HL-60 (cell line): Measurements from ENCODE around the gene NOTCH4.

Experiments
- DNase-seq, 2 experiments: peaks; one replicate each; pipeline ENCODE4 v3.0.0-alpha.2; 2010 to 2020; ENCODE audit warnings: low read depth in 1 of 2, low spot score in 1 of 2
- H3K27ac ChIP-seq: fragments of 250-450 bp; sonication (Bioruptor Pico); replicated peaks from 2 replicates; pipeline ENCODE4 v1.5.1; 2020; ENCODE audit warnings: mild to moderate bottlenecking, moderate library complexity
- H3K27me3 ChIP-seq: fragments of 250-450 bp; sonication (Bioruptor Pico); 2 replicates; pipeline ENCODE4 v1.5.1; 2021; ENCODE audit warnings: mild to moderate bottlenecking, moderate library complexity; ENCODE audit not compliant: insufficient read depth, poor library complexity, severe bottlenecking
- H3K4me3 ChIP-seq: replicated peaks from 2 replicates; pipeline ENCODE4 v1.5.1; 2011; ENCODE audit warnings: mild to moderate bottlenecking, control low read depth, low read length; ENCODE audit not compliant: insufficient read depth
- GABPA ChIP-seq: IDR thresholded peaks from 2 replicates; pipeline ENCODE4 v1.6.1; 2012; ENCODE audit warnings: low read depth
- POLR2AphosphoS5 ChIP-seq: IDR thresholded peaks from 2 replicates; pipeline ENCODE4 v1.6.1; 2012; ENCODE audit warnings: low read depth
- SPI1 ChIP-seq: IDR thresholded peaks from 2 replicates; pipeline ENCODE4 v1.6.1; 2012; ENCODE audit warnings: low read depth, mild to moderate bottlenecking, borderline replicate concordance
- TF ChIP-seq, protein P1 (sequence below): IDR thresholded peaks from one replicate; pipeline ENCODE4 v1.5.1; 2011; ENCODE audit warnings: low read length, control low read depth, inconsistent platforms; ENCODE audit not compliant: insufficient read depth
- TF ChIP-seq, protein P2 (sequence below): IDR thresholded peaks from 2 replicates; pipeline ENCODE4 v1.6.1; 2012; ENCODE audit warnings: low read depth; ENCODE audit not compliant: insufficient replicate concordance

NOTCH4 gene

DNA sequence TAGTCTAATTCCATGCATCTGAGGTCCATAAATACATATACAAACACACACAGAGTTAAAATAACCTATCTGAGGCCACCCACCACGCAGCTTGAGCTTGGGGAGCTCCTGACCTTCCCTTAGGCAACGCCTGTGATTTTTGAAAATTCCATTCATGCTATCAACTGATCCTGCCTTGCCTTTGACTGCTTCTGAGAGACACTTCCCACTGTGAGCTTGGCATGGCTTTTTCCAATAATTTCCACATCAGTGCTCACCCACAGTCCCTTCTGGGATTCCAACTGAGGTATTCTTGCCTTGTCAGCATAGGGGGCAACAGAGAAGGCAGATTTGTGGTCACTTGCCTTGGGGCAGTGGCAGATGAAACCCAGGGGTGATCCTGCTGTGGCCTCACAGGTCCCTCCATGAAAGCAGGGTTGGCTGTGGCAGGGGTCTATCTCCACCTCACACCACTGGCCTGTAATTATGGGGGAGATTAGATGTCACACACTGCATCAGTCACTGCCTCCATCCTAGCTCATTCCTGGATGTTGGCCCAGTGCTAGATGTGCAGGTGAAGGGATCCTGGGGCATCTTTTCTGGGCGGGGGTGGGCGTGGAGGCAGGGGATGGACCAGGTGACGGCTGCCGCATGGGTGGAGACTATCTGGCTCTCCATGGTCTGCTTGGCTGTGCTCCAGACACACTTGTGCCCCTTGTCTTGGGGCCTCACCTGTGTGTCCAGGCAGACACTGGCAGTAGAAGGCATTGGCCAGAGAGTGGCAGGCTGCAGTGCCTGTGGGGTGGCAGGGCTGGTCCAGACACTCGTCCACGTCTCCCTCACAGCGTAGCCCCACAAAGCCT lies 20.2 kb downstream of the NOTCH4 start:
- TF ChIP-seq POLR2AphosphoS5 (no peak), GABPA (no peak), SPI1 (no peak)
- TF ChIP-seq, protein P1, sequence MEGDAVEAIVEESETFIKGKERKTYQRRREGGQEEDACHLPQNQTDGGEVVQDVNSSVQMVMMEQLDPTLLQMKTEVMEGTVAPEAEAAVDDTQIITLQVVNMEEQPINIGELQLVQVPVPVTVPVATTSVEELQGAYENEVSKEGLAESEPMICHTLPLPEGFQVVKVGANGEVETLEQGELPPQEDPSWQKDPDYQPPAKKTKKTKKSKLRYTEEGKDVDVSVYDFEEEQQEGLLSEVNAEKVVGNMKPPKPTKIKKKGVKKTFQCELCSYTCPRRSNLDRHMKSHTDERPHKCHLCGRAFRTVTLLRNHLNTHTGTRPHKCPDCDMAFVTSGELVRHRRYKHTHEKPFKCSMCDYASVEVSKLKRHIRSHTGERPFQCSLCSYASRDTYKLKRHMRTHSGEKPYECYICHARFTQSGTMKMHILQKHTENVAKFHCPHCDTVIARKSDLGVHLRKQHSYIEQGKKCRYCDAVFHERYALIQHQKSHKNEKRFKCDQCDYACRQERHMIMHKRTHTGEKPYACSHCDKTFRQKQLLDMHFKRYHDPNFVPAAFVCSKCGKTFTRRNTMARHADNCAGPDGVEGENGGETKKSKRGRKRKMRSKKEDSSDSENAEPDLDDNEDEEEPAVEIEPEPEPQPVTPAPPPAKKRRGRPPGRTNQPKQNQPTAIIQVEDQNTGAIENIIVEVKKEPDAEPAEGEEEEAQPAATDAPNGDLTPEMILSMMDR: no peak
- TF ChIP-seq, protein P2, sequence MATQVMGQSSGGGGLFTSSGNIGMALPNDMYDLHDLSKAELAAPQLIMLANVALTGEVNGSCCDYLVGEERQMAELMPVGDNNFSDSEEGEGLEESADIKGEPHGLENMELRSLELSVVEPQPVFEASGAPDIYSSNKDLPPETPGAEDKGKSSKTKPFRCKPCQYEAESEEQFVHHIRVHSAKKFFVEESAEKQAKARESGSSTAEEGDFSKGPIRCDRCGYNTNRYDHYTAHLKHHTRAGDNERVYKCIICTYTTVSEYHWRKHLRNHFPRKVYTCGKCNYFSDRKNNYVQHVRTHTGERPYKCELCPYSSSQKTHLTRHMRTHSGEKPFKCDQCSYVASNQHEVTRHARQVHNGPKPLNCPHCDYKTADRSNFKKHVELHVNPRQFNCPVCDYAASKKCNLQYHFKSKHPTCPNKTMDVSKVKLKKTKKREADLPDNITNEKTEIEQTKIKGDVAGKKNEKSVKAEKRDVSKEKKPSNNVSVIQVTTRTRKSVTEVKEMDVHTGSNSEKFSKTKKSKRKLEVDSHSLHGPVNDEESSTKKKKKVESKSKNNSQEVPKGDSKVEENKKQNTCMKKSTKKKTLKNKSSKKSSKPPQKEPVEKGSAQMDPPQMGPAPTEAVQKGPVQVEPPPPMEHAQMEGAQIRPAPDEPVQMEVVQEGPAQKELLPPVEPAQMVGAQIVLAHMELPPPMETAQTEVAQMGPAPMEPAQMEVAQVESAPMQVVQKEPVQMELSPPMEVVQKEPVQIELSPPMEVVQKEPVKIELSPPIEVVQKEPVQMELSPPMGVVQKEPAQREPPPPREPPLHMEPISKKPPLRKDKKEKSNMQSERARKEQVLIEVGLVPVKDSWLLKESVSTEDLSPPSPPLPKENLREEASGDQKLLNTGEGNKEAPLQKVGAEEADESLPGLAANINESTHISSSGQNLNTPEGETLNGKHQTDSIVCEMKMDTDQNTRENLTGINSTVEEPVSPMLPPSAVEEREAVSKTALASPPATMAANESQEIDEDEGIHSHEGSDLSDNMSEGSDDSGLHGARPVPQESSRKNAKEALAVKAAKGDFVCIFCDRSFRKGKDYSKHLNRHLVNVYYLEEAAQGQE: no peak

DNA sequence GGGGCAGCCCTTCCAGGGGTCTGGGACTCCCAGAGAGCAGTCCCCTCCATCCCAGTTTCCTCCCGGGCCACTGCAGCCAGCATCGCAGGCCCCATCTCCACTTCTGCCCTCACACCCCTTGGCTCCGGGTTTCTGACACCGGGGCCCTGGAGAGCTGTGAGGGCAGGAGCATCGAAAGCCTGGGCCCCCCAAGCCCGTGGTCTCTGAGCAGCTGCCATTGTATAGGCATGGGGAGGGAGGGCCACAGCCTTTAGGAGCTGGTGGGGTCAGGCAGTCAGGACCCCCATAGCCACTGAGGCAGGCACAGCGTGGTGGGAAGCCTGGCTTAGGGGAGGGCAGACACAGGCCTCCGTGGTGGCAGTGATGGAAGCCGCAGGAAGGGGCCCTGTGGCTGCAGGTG lies 21.7 kb downstream of the NOTCH4 start:
- Histone ChIP-seq H3K4me3 (no peak overlapping the region), H3K27ac (no peak overlapping the region), H3K27me3 (no peaks in the 10 kb centered on the region)
- DNase-seq: no peak
- TF ChIP-seq POLR2AphosphoS5 (no peak), SPI1 (no peak), GABPA (no peak)
- TF ChIP-seq, protein P2: no peak
- TF ChIP-seq, protein P1: no peak

More for the DNA sequence above, 20.2 kb downstream of the NOTCH4 start:
- no peak overlapping the region for H3K27ac ChIP-seq
- H3K4me3 ChIP-seq: no peak overlapping the region
- no peaks in the 10 kb centered on the region for H3K27me3 ChIP-seq
- DNase-seq: no peak

DNA sequence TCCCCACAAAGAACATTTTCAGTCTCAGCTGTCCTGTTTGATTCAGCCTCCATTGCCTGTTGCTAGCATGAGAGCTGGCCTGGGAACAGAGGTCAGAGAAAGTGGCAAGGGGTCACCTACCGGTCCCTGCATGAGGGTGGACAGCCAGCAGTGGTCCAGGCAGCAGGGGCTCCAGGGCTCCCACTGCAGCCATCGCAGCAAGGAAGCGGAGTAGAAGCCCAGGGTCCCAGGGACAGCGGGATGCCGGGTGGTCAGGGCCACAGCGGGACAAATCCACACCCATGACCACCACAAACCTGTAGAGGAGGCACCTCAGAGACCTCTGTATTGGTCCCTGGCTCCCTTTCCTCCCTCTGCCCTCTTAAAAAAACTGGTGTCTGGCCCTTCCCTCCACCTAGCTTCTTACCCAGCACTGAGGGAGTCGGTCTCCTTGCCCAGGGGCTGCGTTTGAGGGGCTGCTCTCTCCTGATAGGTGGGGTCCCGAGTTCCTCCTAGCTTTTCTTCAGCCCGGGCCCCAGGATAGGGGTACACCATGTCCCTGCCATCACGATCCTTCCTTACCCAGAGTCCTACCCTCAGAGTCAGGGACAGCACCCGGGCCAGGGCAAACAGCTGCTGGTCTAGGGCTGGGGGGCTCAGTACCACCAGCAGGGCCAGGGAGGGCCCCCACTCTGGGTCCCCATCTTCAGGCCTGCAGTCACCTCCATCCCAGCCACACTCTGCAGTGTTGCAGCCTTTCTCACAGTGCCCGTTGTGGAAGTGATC lies 23.0 kb downstream of the NOTCH4 start:
- no peak overlapping the region for H3K4me3 ChIP-seq
- H3K27me3 ChIP-seq: no peaks in the 10 kb centered on the region
- no peak overlapping the region for H3K27ac ChIP-seq
- no peak for TF ChIP-seq POLR2AphosphoS5
- TF ChIP-seq SPI1: no peak
- TF ChIP-seq, protein P2: no peak
- no peak for TF ChIP-seq GABPA
- TF ChIP-seq, protein P1: no peak
- no peak for DNase-seq
